HCT116 (cell line): ENCODE measurements around the gene BAIAP2L2. TPM values are rescaled to one million over a fixed set of nuclear protein-coding genes. Genes with fewer than 3 reads are reported as not detected.

ENCODE experiments used
- ATAC-seq: fragments of 200-7000 bp; cut with Tn5 transposase; 2 replicates; pipeline ENCODE4 v1.9.1; 2020; ENCODE audit warnings: mild to moderate bottlenecking, moderate library complexity
- BruUV-seq: library from RNA; stranded (reverse); fragments of 400-500 nt; replicated peaks from 2 replicates; lab custom pipeline; 2021; lab: Mats Ljungman, UMichigan
- CTCF ChIA-PET: fragments of 300-600 bp; sonication (Branson Sonifier 250); formaldehyde crosslinking; loops from one replicate; lab custom pipeline; 2021; ENCODE audit warnings: antibody characterized with exemption; lab: Charles Lee
- POLR2A ChIA-PET: fragments of 300-600, 350-600 bp; sonication (Branson Sonifier 250); formaldehyde crosslinking; loops from one replicate; lab custom pipeline; 2021; ENCODE audit warnings: antibody characterized with exemption; lab: Charles Lee
- RAD21 ChIA-PET, 2 experiments: fragments of 300-600 bp; sonication (Branson Sonifier 250); formaldehyde crosslinking; loops; one replicate each; lab custom pipeline; 2023; ENCODE audit warnings: low total read pairs in 2 of 2; ENCODE audit not compliant: uncharacterized antibody in 2 of 2, unreplicated experiment in 2 of 2, low non-redundant PET in 1 of 2; lab: Charles Lee
- DNase-seq: peaks from one replicate; pipeline ENCODE4 v3.0.0-alpha.2; 2010; ENCODE audit warnings: low read depth, low spot score
- H2AFZ ChIP-seq: fragments of 200-600 bp; shearing (Covaris generic), sonication (generic); 2 replicates; pipeline ENCODE4 v1.6.1; 2017; ENCODE audit warnings: low read depth, mixed run types, mixed read lengths, antibody characterized with exemption, low read length; ENCODE audit not compliant: poor library complexity, severe bottlenecking
- H3K27ac ChIP-seq: 2 replicates; pipeline ENCODE4 v1.5.1; 2012; ENCODE audit warnings: low read depth, low read length
- H3K27me3 ChIP-seq: fragments of 200-600 bp; sonication (generic); 2 replicates; pipeline ENCODE4 v1.6.1; 2016; ENCODE audit warnings: mixed run types, low read length, mixed read lengths; ENCODE audit not compliant: insufficient read depth
- H3K36me3 ChIP-seq, 2 experiments: fragments of 200-500 bp in 1 of 2; fragments of 200-600 bp in 1 of 2; sonication (Bioruptor generic) in 1 of 2; sonication (generic) in 1 of 2; 2 replicates each; pipeline versions ENCODE4 v1.5.1 to v1.6.1; 2014 to 2016; ENCODE audit warnings: low read length in 2 of 2, inconsistent platforms in 1 of 2, mixed read lengths in 1 of 2, mixed run types in 1 of 2; ENCODE audit not compliant: insufficient read depth in 2 of 2, control insufficient read depth in 1 of 2
- H3K4me1 ChIP-seq, 2 experiments: fragments of 200-600 bp in 1 of 2; sonication (generic) in 1 of 2; 2 replicates each; pipeline versions ENCODE4 v1.5.1 to v1.6.1; 2012 to 2017; ENCODE audit warnings: low read length in 2 of 2, inconsistent platforms in 1 of 2, mild to moderate bottlenecking in 1 of 2, mixed read lengths in 1 of 2, mixed run types in 1 of 2, moderate library complexity in 1 of 2; ENCODE audit not compliant: insufficient read depth in 2 of 2, control insufficient read depth in 1 of 2
- H3K4me2 ChIP-seq: fragments of 200-600 bp; sonication (generic); 2 replicates; pipeline ENCODE4 v1.6.1; 2017; ENCODE audit warnings: mixed run types, low read length, mixed read lengths
- H3K4me3 ChIP-seq, 2 experiments: fragments of 200-600 bp in 1 of 2; sonication (generic) in 1 of 2; replicated peaks in 1 of 2; 2 replicates each; pipeline ENCODE4 v1.5.1; 2011 to 2016; ENCODE audit warnings: low read length in 2 of 2, control low read depth in 1 of 2, low read depth in 1 of 2, mild to moderate bottlenecking in 1 of 2, mixed read lengths in 1 of 2, mixed run types in 1 of 2
- H3K79me2 ChIP-seq: fragments of 200-600 bp; sonication (generic); 2 replicates; pipeline ENCODE4 v1.6.1; 2017; ENCODE audit warnings: mild to moderate bottlenecking, mixed run types, low read length, moderate library complexity, mixed read lengths; ENCODE audit not compliant: insufficient read depth
- H3K9ac ChIP-seq: fragments of 200-600 bp; sonication (generic); 2 replicates; pipeline ENCODE4 v1.6.1; 2016; ENCODE audit warnings: low read length, mixed read lengths
- H3K9me2 ChIP-seq: fragments of 200-600 bp; sonication (generic), shearing (Covaris generic); 2 replicates; pipeline ENCODE4 v1.6.1; 2017; ENCODE audit warnings: mixed run types, mild to moderate bottlenecking, moderate library complexity; ENCODE audit not compliant: insufficient read depth
- H3K9me3 ChIP-seq, 2 experiments: fragments of 200-500 bp in 1 of 2; fragments of 200-600 bp in 1 of 2; sonication (Bioruptor generic) in 1 of 2; sonication (generic) in 1 of 2; 2 replicates each; pipeline ENCODE4 v1.6.1; 2014 to 2017; ENCODE audit warnings: low read length in 2 of 2, mixed read lengths in 2 of 2, inconsistent platforms in 1 of 2, low read depth in 1 of 2, mild to moderate bottlenecking in 1 of 2, mixed run types in 1 of 2, moderate library complexity in 1 of 2; ENCODE audit not compliant: control insufficient read depth in 1 of 2, insufficient read depth in 1 of 2
- H4K20me1 ChIP-seq: fragments of 200-600 bp; sonication (generic), shearing (Covaris generic); 2 replicates; pipeline ENCODE4 v1.6.1; 2017; ENCODE audit warnings: mixed run types, mild to moderate bottlenecking, moderate library complexity; ENCODE audit not compliant: insufficient read depth
- CBX3 ChIP-seq: IDR thresholded peaks from 2 replicates; pipeline ENCODE4 v1.6.1; 2012; ENCODE audit warnings: low read depth
- ELF1 ChIP-seq: IDR thresholded peaks from 2 replicates; pipeline ENCODE4 v1.6.1; 2012; ENCODE audit warnings: low read depth, borderline replicate concordance
- POLR2AphosphoS5 ChIP-seq: IDR thresholded peaks from 2 replicates; pipeline ENCODE4 v1.6.1; 2011; ENCODE audit warnings: mild to moderate bottlenecking, low read depth, low read length, moderate library complexity
- RAD21 ChIP-seq: IDR thresholded peaks from 2 replicates; pipeline ENCODE4 v1.6.1; 2012; ENCODE audit warnings: low read depth, mild to moderate bottlenecking
- REST ChIP-seq: IDR thresholded peaks from 2 replicates; pipeline ENCODE4 v1.6.1; 2012; ENCODE audit warnings: low read depth
- SIN3A ChIP-seq: IDR thresholded peaks from 2 replicates; pipeline ENCODE4 v1.6.1; 2012; ENCODE audit warnings: low read depth
- ZBTB33 ChIP-seq: IDR thresholded peaks from 2 replicates; pipeline ENCODE4 v1.6.1; 2011; ENCODE audit warnings: mild to moderate bottlenecking, low read length, moderate library complexity; ENCODE audit not compliant: insufficient replicate concordance; ENCODE audit errors: extremely low read depth
- ZFX ChIP-seq: fragments of 450-650 bp; IDR thresholded peaks from 2 replicates; pipeline ENCODE4 v1.6.1; 2017
- ZNF274 ChIP-seq: fragments of 200-500 bp; sonication (Bioruptor generic); IDR thresholded peaks from 2 replicates; pipeline ENCODE4 v1.6.1; 2014; ENCODE audit warnings: mild to moderate bottlenecking, low read depth, low read length, inconsistent platforms
- intact Hi-C: fragments of 100-400 bp; cut with micrococcal nuclease; formaldehyde crosslinking; loops from 2 replicates; pipeline ENCODE4 v1.10.0; 2022
- total RNA-seq: library from RNA; stranded (reverse); gene quantifications from one replicate; pipeline ENCODE4 v1.2.1, GENCODE V29; 2021; ENCODE audit not compliant: unreplicated experiment
- TF ChIP-seq, protein P1 (sequence below): IDR thresholded peaks from 2 replicates; pipeline ENCODE4 v1.6.1; 2012

Gene BAIAP2L2
- total RNA-seq, 1 experiment from 2014 or later, result 1.0 TPM

- no peak for TF ChIP-seq REST
- TF ChIP-seq POLR2AphosphoS5, result no peak
- no peak for TF ChIP-seq ELF1
These were observed 11.9 kb downstream of the BAIAP2L2 start (continued) for GRCh38 chr22:38098410-38099249.

- H3K9ac ChIP-seq, result no peak overlapping the region
- no peak overlapping the region for H3K4me2 ChIP-seq
- no peak overlapping the region for H3K4me3 ChIP-seq
- ATAC-seq (peak; percentile 91), DNase-seq (peak; percentile 15)
- H3K27me3 ChIP-seq, result no peaks in the 10 kb centered on the region
- no peak overlapping the region for H3K27ac ChIP-seq
- intact Hi-C loops, result no loop called here
- no peaks in the 10 kb centered on the region for H3K9me3 ChIP-seq
- H3K79me2 ChIP-seq, result no peaks in the 10 kb centered on the region
- no TSS peak for BruUV-seq
- H4K20me1 ChIP-seq, result no peaks in the 10 kb centered on the region
- no peaks in the 10 kb centered on the region for H3K36me3 ChIP-seq
- CTCF ChIA-PET, result interaction anchor here (0.6 to 3.0 kb wide), 9 partner anchors 9 to 133 kb away, joined by 3 to 11 read pairs (median 6); no protein-coding TSS in a partner anchor
- H2AFZ ChIP-seq, result no peak overlapping the region
- POLR2A ChIA-PET, result interaction anchor here (0.6 kb wide), 1 partner anchor 470 kb away, joined by 4 read pairs; no protein-coding TSS in a partner anchor
- RAD21 ChIA-PET, result interaction anchor here (0.6 to 1.2 kb wide), 6 partner anchors 41 to 478 kb away, joined by 3 to 5 read pairs (median 4); partner anchors contain the start of gene PICK1 (in 1 of the 2)
- H3K4me1 ChIP-seq, result peaks cover 3 to 11% of the 10 kb centered on the region in 2 experiments; a peak in 2 of 4 replicates
- no peaks in the 10 kb centered on the region for H3K9me2 ChIP-seq
- TF ChIP-seq SIN3A (no peak), ZFX (no peak), ZBTB33 (no peak), POLR2AphosphoS5 (no peak), RAD21 (peak; percentile 65), CBX3 (peak; percentile 50; the same call in 1 of the 2 replicates), REST (no peak), ZNF274 (no peak)
- TF ChIP-seq, protein P1, sequence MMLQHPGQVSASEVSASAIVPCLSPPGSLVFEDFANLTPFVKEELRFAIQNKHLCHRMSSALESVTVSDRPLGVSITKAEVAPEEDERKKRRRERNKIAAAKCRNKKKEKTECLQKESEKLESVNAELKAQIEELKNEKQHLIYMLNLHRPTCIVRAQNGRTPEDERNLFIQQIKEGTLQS, result no peak
These were observed 12.7 kb downstream of the BAIAP2L2 start for GRCh38 chr22:38097557-38098409.
